GM19043 (cell line): Measurements from ENCODE around the gene WASL.
A peak's percentile ranks its signal among the peaks of the same experiment; 100 is the strongest.

Experiments
- ATAC-seq: cut with Tn5 transposase; IDR thresholded peaks from one replicate; pipeline ENCODE4 v1.9.1; 2021; ENCODE audit warnings: low read depth; ENCODE audit not compliant: unreplicated experiment

The WASL gene

DNA sequence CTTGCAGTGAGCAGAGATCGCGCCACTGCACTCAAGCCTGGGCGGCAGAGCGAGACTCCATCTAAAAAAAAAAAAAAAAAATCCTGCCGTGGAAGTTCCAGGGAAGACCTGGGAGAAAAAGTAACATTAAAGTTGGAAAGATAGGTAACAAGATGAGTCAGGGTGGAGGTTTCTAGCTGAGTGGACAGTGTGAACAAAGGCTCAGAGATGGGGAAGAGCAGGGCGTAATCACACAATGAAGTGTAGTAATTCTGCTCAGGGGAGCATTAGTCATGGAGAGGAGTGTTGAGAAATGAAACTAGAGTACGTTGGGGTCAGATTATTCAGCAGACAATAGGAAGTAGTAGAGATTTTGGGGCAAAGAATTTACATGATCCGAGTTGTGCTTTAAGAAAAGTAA, 21.6 kb upstream of the WASL start:
- ATAC-seq = peak; percentile 81

- no peak for ATAC-seq
Observed at GRCh38 chr7:123769371-123769770, 20.6 kb upstream of the WASL start.

DNA sequence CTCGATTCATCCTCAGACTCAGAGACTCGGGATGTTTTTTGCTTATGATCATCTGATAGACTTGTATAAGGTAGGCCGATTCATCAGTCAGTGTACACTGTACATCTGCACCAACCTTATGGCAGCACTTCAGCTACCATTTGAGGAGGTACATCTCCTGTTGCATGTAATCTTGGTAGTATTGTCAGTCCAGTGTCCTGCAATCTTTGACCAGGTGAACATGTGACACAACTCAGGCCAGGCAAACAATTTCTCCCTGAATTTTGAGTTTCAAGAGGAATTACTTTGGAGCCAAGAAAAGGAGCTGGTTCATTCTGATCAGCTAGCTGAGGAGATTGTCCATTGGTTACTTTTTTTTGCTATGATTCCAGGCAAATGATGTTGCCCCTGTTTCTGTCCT, 19.7 kb upstream of the WASL start:
- ATAC-seq = no peak

- ATAC-seq = no peak
Observed at GRCh38 chr7:123763191-123763661, 14.4 kb upstream of the WASL start.

DNA sequence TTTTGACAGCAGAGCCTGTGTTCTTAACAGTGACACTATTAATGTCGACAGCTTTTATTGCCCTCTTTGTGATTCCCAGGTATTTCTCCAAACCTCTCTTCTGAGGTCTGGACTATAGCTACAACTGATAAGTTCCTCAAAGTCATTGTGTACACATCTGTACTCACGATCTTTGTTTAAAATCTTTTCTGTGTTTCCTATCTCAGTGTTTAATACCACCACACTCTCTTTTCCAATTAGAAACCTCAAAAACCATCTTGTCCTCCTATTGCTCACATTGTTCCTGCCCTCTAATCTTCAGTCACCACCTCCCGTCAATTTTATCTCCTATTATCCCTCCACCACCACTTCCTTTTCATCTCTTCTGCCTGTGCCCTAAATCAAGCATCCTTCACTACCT, 12.9 kb upstream of the WASL start:
- ATAC-seq = no peak

GRCh38 chr7:123757095-123757494, 8.3 kb upstream of the WASL start:
- ATAC-seq = no peak

GRCh38 chr7:123755338-123755737, 6.5 kb upstream of the WASL start:
- no peak for ATAC-seq

GRCh38 chr7:123754271-123754871, 5.6 kb upstream of the WASL start:
- ATAC-seq = no peak

DNA sequence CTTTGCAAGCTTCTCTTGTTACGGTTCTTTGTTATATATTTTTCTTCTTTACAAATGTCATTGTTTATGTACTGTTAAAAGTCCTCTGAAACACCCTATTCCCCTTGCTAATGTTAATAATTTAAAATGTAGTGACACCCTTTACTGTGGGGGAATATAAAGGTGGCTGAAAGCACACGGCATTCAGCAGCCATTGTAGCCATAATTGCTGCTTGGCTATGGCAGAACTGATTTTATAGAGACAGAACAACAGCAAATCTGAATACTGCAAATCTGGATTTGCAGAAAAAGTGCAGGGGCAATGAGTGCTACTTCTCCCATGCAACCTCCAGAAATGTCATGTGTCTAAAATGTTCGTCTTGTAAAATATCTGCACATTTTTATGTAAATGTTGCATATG, 3.7 kb upstream of the WASL start:
- no peak for ATAC-seq

DNA sequence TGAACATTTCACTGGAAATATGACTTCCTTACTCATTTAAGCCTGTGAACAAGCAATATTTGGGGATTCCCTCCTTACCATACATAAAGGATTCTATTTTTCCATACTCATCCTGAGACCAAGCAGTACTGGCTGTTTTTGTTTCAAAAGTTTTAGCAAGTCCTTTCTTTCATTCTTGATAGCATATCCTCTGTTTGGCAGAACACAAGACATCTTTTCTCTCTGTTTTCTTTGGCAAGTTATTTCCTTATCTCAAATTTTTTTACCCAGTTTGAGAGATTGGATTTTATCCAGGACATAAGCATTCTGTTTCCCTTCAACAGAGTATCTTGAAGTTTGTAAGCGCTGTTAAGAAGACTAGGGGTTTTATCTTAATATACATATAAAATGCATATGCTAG, 3.0 kb upstream of the WASL start:
- no peak for ATAC-seq

- ATAC-seq = no peak
Observed at GRCh38 chr7:123750389-123751230, 1.8 kb upstream of the WASL start.

GRCh38 chr7:123749537-123749857, 694 bp upstream of the WASL start:
- peak; percentile 13 for ATAC-seq

GRCh38 chr7:123748171-123748733, 551 bp downstream of the WASL start:
- ATAC-seq = peak; percentile 8

- ATAC-seq = no peak
Observed at GRCh38 chr7:123747620-123748141, 1.1 kb downstream of the WASL start.

- ATAC-seq = no peak
Observed at GRCh38 chr7:123746931-123747488, 1.8 kb downstream of the WASL start.

- ATAC-seq = no peak
Observed at GRCh38 chr7:123746055-123746454, 2.7 kb downstream of the WASL start.

DNA sequence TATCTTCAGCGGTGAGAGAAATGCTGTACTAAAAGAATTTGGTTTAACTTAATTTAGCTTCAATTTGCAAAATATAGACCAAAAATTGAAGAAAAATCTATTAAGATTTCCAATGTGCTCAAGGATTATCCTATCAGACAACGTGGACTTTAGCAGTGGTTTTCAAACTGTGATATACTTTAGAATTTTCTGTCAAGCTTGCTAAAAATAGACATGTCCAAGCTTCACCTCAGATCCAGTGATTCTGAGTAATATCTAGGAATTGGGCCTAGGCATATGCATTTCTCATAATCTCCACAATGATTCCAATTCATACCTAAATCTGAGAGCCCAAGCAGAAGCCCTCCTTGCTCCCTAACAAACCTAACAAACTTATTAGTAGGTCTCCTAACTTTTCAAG, 3.4 kb downstream of the WASL start:
- no peak for ATAC-seq

DNA sequence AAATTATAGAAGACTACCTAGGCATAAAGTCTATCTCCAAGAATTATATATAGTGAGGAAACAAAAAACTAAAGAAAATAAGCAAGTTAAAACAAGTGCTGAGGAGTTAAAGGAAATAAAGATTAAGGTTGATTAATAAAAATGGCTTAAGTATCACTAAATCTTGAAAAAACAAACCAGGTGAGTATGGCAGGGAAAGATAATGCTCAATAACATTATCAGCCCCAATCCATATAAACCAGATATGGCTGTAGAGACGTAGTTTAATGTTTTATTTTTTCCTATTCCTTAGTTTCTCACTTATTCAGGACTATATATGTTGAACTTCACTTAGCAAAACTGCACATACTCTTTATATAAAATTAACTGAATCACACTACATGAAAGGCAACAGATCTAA, 4.4 kb downstream of the WASL start:
- ATAC-seq = no peak

DNA sequence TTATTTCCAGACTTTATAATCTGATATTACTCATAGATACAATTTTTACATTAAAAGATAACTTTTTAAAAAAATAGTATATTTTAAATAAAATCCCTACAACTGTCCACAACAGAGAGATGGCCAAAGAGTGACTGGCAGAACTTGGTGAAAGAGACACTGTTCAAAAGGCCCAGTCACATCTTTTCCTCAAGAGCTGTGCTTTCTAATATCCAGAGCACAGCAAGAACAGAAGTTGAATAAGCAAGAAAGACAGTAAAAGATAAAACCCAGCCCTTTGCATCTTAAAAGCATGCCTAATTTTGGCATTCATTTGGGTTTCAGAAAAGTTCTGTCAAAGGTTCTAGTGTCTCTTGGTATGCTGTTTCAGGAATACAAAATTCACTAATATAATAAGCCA, 6.9 kb downstream of the WASL start:
- no peak for ATAC-seq

DNA sequence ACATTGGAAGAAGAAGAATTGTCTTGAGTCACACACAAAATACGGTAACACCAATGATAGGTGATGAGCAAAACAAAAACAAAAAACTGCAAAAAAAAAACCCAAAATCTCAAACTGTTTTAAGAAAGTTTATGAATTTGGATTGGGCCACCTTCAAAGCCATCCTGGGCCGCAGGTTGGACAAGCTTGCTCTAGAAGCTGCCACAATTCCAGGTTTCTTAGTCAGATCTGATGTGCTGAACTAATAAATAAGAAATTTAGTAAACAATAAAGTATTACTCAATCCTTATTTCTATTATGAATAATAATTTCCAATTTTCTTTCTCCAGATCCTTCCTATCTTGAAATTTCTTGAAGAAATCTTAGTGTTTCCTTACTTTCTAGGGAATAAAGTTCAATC, 10.0 kb downstream of the WASL start:
- no peak for ATAC-seq

- ATAC-seq = no peak
Observed at GRCh38 chr7:123738356-123738755, 10.4 kb downstream of the WASL start.
